Endodermal cell (in vitro differentiated cells): Measurements from ENCODE around the gene DOCK2. TPM values are rescaled to one million over a fixed set of nuclear protein-coding genes. Genes with fewer than 3 reads are reported as not detected.

Experiments used
- DNase-seq: peaks from one replicate; pipeline ENCODE4 v3.0.0-alpha.2; 2017
- H3K27ac ChIP-seq: 2 replicates; pipeline ENCODE4 v1.5.1; 2013; ENCODE audit warnings: mild to moderate bottlenecking, low read depth, low read length, moderate library complexity
- H3K27me3 ChIP-seq: 2 replicates; pipeline ENCODE4 v1.6.1; 2013; ENCODE audit warnings: mild to moderate bottlenecking, low read length, moderate library complexity; ENCODE audit not compliant: insufficient read depth, control insufficient read depth, poor library complexity, severe bottlenecking
- H3K36me3 ChIP-seq: 2 replicates; pipeline ENCODE4 v1.7.0; 2013; ENCODE audit warnings: mild to moderate bottlenecking, low read length, moderate library complexity; ENCODE audit not compliant: control insufficient read depth, insufficient read depth
- H3K4me1 ChIP-seq: one replicate; pipeline ENCODE4 v1.7.0; 2013; ENCODE audit warnings: low read length; ENCODE audit not compliant: control insufficient read depth, insufficient read depth
- H3K4me3 ChIP-seq: 2 replicates; pipeline ENCODE4 v1.5.1; 2013; ENCODE audit warnings: mild to moderate bottlenecking, low read length, moderate library complexity
- H3K9ac ChIP-seq: 2 replicates; pipeline ENCODE4 v1.6.1; 2013; ENCODE audit warnings: mild to moderate bottlenecking, low read length, moderate library complexity; ENCODE audit not compliant: poor library complexity, severe bottlenecking; ENCODE audit errors: extremely low read depth
- H3K9me3 ChIP-seq: 2 replicates; pipeline ENCODE4 v1.6.1; 2013; ENCODE audit warnings: mild to moderate bottlenecking, low read length, moderate library complexity; ENCODE audit not compliant: control insufficient read depth
- H3K27ac Mint-ChIP-seq: 2 replicates; pipeline ENCODE4 v1.8.0; 2020; ENCODE audit warnings: mixed read lengths
- H3K27me3 Mint-ChIP-seq: 2 replicates; pipeline ENCODE4 v1.8.0; 2021; ENCODE audit warnings: mild to moderate bottlenecking, mixed read lengths; ENCODE audit not compliant: insufficient read depth
- H3K36me3 Mint-ChIP-seq: 2 replicates; pipeline ENCODE4 v1.8.0; 2020; ENCODE audit warnings: low read depth, mixed read lengths
- H3K4me1 Mint-ChIP-seq: 2 replicates; pipeline ENCODE4 v1.8.0; 2020; ENCODE audit warnings: mixed read lengths
- H3K4me3 Mint-ChIP-seq: 2 replicates; pipeline ENCODE4 v1.8.0; 2020; ENCODE audit warnings: mild to moderate bottlenecking, moderate library complexity, mixed read lengths
- H3K9me3 Mint-ChIP-seq: 2 replicates; pipeline ENCODE4 v1.8.0; 2020; ENCODE audit warnings: mild to moderate bottlenecking, mixed read lengths
- CTCF ChIP-seq: fragments of 200-600 bp; sonication (generic); conservative IDR thresholded peaks from 2 replicates; pipeline ENCODE4 v1.5.0; 2021; ENCODE audit warnings: antibody characterized with exemption, mild to moderate bottlenecking
- WGBS, 2 experiments: methylation state at CpG; one replicate each; pipeline versions ENCODE4 v1.1.5 to v1.1.7; 2013; ENCODE audit warnings: missing lambda C conversion rate in 2 of 2, mixed read lengths in 1 of 2; ENCODE audit not compliant: insufficient coverage in 1 of 2, insufficient read length in 1 of 2; 5-methylcytosine and 5-hydroxymethylcytosine counted together
- total RNA-seq, 2 donors: library from RNA; stranded (reverse); fragmentation: NEBNext Ultra II Directional in 1 of 2; extraction: Animal tissue kit (Norgen Biotek cat#: 25700) in 1 of 2; gene quantifications; 2 replicates in 1 of 2; 3 replicates in 1 of 2; pipeline ENCODE4 v1.2.1, GENCODE V29; 2021

DOCK2 gene
- total RNA-seq, 2 donors from 2014 or later = 2.6 to 3.9 TPM

DNA sequence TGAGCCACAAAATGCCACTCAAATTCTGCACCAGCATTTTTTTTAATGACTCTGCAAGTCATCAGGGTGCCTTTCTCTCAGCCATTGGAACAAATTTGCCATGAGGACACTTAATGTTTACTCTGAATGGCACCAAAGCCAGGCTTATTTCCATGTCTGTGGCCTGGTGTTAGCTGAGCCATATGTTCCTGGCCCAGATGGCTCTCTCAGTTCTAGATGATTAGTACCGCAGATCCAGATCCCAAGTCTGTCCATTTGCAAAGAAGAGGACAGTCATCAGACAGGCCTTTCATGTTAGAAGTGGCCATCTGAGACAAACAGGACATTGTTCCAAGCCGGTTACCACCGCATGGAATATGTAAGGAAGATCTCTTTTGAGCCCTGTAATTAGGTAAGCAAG is 272.9 kb downstream of the DOCK2 start:
- H3K4me1 Mint-ChIP-seq = peaks cover 39% of the 10 kb centered on the region
- Histone ChIP-seq H3K4me3 (no peak overlapping the region), H3K36me3 (no peaks in the 10 kb centered on the region), H3K27me3 (peaks cover 4% of the 10 kb centered on the region), H3K9me3 (no peaks in the 10 kb centered on the region), H3K4me1 (peaks cover 3% of the 10 kb centered on the region), H3K27ac (no peak overlapping the region), H3K9ac (no peak overlapping the region)
- 91 to 97% methylated on average over 3 of the region's 3 CpGs for WGBS, 2 experiments
- H3K36me3 Mint-ChIP-seq = no peaks in the 10 kb centered on the region
- H3K27me3 Mint-ChIP-seq = peaks cover 19% of the 10 kb centered on the region
- no peak for DNase-seq
- H3K4me3 Mint-ChIP-seq = no peak overlapping the region
- H3K9me3 Mint-ChIP-seq = no peaks in the 10 kb centered on the region
- no peak overlapping the region for H3K27ac Mint-ChIP-seq
- TF ChIP-seq CTCF = no peak

DNA sequence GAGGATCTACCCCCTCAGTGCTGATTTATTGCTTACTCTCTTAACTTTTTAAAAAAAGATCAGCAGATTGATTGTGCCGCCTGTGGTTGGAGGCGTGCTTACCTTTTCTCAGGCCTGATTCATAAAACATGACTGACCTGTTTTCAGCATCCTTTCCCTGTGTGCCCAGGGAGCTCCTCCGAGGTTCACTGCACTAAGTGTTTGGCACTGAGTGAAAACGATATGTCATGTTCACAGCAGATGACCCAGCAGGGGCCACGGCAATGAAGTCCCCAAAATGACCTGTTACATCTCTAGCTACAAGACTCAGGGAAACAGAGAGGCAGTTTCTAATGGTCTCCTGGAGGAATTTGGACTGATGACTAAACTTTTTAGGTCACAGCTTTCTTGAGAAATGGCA is 273.3 kb downstream of the DOCK2 start:
- DNase-seq = no peak
- H3K9me3 ChIP-seq = no peaks in the 10 kb centered on the region
- H3K36me3 ChIP-seq = no peaks in the 10 kb centered on the region
- no peak overlapping the region for H3K9ac ChIP-seq
- H3K27ac Mint-ChIP-seq = no peak overlapping the region
- H3K27ac ChIP-seq = no peak overlapping the region
- H3K27me3 Mint-ChIP-seq = peaks cover 18% of the 10 kb centered on the region
- no peak for TF ChIP-seq CTCF
- H3K27me3 ChIP-seq = peaks cover 4% of the 10 kb centered on the region
- H3K4me1 ChIP-seq = peaks cover 3% of the 10 kb centered on the region
- H3K36me3 Mint-ChIP-seq = no peaks in the 10 kb centered on the region
- peaks cover 34% of the 10 kb centered on the region for H3K4me1 Mint-ChIP-seq
- no peak overlapping the region for H3K4me3 ChIP-seq
- no peak overlapping the region for H3K4me3 Mint-ChIP-seq
- no peaks in the 10 kb centered on the region for H3K9me3 Mint-ChIP-seq
- WGBS, 2 experiments = 81 to 94% methylated on average over 5 of the region's 5 CpGs

GRCh38 chr5:169911448-169912212 is 274.6 kb downstream of the DOCK2 start:
- H3K27me3 Mint-ChIP-seq = peaks cover 14% of the 10 kb centered on the region
- WGBS, 2 experiments = 98 to 100% methylated on average over 2 to 4 of the region's 4 CpGs

More at GRCh38 chr5:169911448-169912212, 274.6 kb downstream of the DOCK2 start:
- Mint-ChIP-seq H3K36me3 (no peaks in the 10 kb centered on the region), H3K27ac (no peak overlapping the region), H3K4me3 (no peak overlapping the region), H3K9me3 (no peaks in the 10 kb centered on the region), H3K4me1 (peaks cover 29% of the 10 kb centered on the region)
- H3K9me3 ChIP-seq = no peaks in the 10 kb centered on the region
- H3K27ac ChIP-seq = no peak overlapping the region
- TF ChIP-seq CTCF = peak; percentile 50
- H3K9ac ChIP-seq = no peak overlapping the region
- peaks cover 4% of the 10 kb centered on the region for H3K27me3 ChIP-seq
- peaks cover under 1% of the 10 kb centered on the region for H3K4me1 ChIP-seq
- no peaks in the 10 kb centered on the region for H3K36me3 ChIP-seq
- no peak overlapping the region for H3K4me3 ChIP-seq
- no peak for DNase-seq
